Vagina (tissue), 2 donors: Measurements from ENCODE around the gene HIGD2A. TPM values are rescaled to one million over a fixed set of nuclear protein-coding genes. Genes with fewer than 3 reads are reported as not detected.

Source experiments
- DNase-seq, 2 donors: peaks; one replicate each; pipeline ENCODE4 v3.0.0-alpha.2; 2017; ENCODE audit errors: extremely low spot score in 2 of 2
- H3K27ac ChIP-seq: fragments of 200-600 bp; sonication (generic); one replicate; pipeline ENCODE4 v1.5.1; 2019
- H3K27me3 ChIP-seq: fragments of 200-600 bp; sonication (generic); one replicate; pipeline ENCODE4 v1.5.1; 2019
- H3K36me3 ChIP-seq, 2 donors: fragments of 200-600 bp; sonication (generic); one replicate each; pipeline ENCODE4 v1.5.1; 2017 to 2019
- H3K4me1 ChIP-seq: fragments of 200-600 bp; sonication (generic); one replicate; pipeline ENCODE4 v1.5.1; 2019
- H3K4me3 ChIP-seq, 2 donors: fragments of 200-600 bp; sonication (generic); 1 replicate in 1 of 2; 2 replicates in 1 of 2; pipeline ENCODE4 v1.5.1; 2016 to 2019
- H3K9me3 ChIP-seq: fragments of 200-600 bp; sonication (generic); one replicate; pipeline ENCODE4 v1.5.1; 2019
- POLR2A ChIP-seq, 2 donors: fragments of 450-650 bp; IDR thresholded peaks; one replicate each; pipeline ENCODE4 v1.6.1; 2017; ENCODE audit warnings: antibody characterized with exemption in 2 of 2, mild to moderate bottlenecking in 2 of 2, moderate library complexity in 2 of 2
- POLR2AphosphoS5 ChIP-seq, 2 donors: sonication (generic); formaldehyde crosslinking; IDR thresholded peaks; one replicate each; pipeline ENCODE4 v1.9.0; 2017; ENCODE audit warnings: antibody characterized with exemption in 2 of 2, mild to moderate bottlenecking in 2 of 2, low read depth in 1 of 2; ENCODE audit not compliant: insufficient read depth in 1 of 2
- intact Hi-C: fragments of 100-400 bp; cut with DNase I; formaldehyde crosslinking; loops from one replicate; pipeline ENCODE4 v1.15.1; 2023
- total RNA-seq: library from RNA; depleted of rRNA; stranded (reverse); fragments of >200 nt; gene quantifications from one replicate; pipeline ENCODE4 v1.2.3, GENCODE V29; 2016
- TF ChIP-seq, protein P1 (sequence below), 3 experiments: fragments of 450-650 bp in 2 of 3; fragments of 200-600 bp in 1 of 3; sonication (generic) in 1 of 3; IDR thresholded peaks; one replicate each; pipeline ENCODE4 v1.5.1; 2017 to 2019; ENCODE audit warnings: antibody characterized with exemption in 3 of 3, mild to moderate bottlenecking in 2 of 3, moderate library complexity in 2 of 3

Gene HIGD2A
- total RNA-seq, 1 donor from 2014 or later = 124 TPM

DNA sequence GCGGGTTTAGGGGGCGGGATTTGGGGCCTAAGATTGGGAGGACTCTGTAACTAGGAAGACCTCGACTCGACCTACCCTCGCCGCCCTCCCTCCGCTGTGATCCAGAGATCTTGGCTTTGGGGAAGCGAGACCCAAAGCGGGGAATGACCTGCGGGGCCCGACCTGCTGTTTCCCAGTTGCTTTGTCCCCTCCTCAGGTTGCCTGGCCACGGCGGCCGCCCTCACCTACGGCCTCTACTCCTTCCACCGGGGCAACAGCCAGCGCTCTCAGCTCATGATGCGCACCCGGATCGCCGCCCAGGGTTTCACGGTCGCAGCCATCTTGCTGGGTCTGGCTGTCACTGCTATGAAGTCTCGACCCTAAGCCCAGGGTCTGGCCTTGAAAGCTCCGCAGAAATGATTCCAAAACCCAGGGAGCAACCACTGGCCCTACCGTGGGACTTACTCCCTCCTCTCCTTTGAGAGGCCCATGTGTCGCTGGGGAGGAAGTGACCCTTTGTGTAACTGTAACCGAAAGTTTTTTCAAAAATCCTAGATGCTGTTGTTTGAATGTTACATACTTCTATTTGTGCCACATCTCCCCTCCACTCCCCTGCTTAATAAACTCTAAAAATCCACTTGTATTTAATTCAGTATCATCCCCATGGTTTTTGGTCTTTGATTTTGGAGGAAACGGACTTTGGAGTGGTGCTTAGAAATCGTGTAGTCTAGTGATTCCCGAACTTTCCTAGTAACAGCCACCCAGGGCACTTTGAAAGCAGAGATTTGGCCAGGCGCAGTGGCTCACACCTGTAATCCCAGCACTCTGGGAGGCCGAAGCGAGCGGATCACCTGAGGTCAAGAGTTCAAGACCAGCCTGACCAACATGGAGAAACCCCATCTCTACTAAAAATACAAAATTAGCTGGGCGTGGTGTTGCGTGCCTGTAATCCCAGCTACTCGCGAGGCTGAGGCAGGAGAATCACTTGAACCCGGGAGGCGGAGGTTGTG is 878 bp downstream of the HIGD2A start:
- peak overlapping the region; percentile 76 to 84 for H3K4me3 ChIP-seq
- no peaks in the 10 kb centered on the region for H3K9me3 ChIP-seq
- peaks cover 0 to 52% of the 10 kb centered on the region in 2 donors for H3K36me3 ChIP-seq
- peaks cover 25% of the 10 kb centered on the region for H3K4me1 ChIP-seq
- H3K27me3 ChIP-seq = no peaks in the 10 kb centered on the region
- intact Hi-C loops = no loop called here
- DNase-seq = no peak
- peak; percentile 42 to 67 for TF ChIP-seq POLR2A (IDR thresholded peaks at IDR 0.05)
- peak in 1 of 2 donors; percentile 76 for TF ChIP-seq POLR2AphosphoS5 (IDR thresholded peaks at IDR 0.05; ENCODE audit: insufficient read depth in 1 of 2, low read depth in 1 of 2)
- TF ChIP-seq, protein P1, sequence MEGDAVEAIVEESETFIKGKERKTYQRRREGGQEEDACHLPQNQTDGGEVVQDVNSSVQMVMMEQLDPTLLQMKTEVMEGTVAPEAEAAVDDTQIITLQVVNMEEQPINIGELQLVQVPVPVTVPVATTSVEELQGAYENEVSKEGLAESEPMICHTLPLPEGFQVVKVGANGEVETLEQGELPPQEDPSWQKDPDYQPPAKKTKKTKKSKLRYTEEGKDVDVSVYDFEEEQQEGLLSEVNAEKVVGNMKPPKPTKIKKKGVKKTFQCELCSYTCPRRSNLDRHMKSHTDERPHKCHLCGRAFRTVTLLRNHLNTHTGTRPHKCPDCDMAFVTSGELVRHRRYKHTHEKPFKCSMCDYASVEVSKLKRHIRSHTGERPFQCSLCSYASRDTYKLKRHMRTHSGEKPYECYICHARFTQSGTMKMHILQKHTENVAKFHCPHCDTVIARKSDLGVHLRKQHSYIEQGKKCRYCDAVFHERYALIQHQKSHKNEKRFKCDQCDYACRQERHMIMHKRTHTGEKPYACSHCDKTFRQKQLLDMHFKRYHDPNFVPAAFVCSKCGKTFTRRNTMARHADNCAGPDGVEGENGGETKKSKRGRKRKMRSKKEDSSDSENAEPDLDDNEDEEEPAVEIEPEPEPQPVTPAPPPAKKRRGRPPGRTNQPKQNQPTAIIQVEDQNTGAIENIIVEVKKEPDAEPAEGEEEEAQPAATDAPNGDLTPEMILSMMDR (IDR thresholded peaks at IDR 0.05) = no peak
- H3K27ac ChIP-seq = peak overlapping the region; percentile 86

DNA sequence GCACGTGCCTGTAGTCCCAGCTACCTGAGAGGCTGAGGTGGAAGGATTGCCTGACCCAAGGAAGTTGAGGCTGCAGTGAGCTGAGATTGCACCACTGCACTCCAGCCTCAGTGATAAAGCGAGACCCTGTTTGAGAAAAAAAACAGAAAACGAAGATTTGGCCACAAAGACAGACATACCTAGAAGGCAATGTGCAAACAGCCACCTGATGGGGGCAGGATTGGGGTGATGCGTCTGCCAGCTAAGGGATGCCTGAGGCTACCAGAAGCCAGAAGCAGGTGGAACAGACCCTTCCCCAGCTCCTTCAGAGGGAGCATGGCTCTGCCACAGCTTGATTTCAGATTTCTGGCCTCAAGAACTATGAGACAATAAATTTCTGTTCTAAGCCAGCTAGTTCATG is 2.9 kb downstream of the HIGD2A start:
- DNase-seq = no peak
- Histone ChIP-seq H3K4me1 (peaks cover 24% of the 10 kb centered on the region), H3K4me3 (no peak overlapping the region), H3K36me3 (peaks cover 0 to 51% of the 10 kb centered on the region in 2 donors), H3K27ac (no peak overlapping the region), H3K9me3 (no peaks in the 10 kb centered on the region), H3K27me3 (no peaks in the 10 kb centered on the region)
- TF ChIP-seq POLR2A (IDR thresholded peaks at IDR 0.05) (no peak), POLR2AphosphoS5 (IDR thresholded peaks at IDR 0.05; ENCODE audit: insufficient read depth in 1 of 2, low read depth in 1 of 2) (no peak)
- TF ChIP-seq, protein P1 (IDR thresholded peaks at IDR 0.05) = no peak
- intact Hi-C loops = no loop called here

DNA sequence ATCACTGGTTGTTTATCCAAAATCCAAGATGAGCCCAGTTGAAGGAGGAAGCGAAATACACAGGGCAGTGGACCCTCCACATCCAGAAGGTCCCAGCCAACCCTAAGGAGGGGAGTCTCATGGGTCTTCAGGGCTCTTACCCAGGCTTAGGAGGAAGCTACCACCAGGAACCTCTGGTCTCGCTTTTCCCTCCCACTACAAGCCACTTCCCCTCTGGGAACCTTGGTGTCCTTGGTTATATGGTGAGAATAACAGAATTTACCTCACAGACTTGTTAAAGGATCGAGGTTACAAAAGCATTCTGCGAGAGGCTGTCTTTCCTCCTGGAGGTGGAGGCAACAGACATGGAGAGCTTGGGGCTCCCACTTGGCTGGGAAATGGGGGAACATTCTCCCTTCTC is 3.4 kb downstream of the HIGD2A start:
- H3K27ac ChIP-seq = no peak overlapping the region
- H3K27me3 ChIP-seq = no peaks in the 10 kb centered on the region
- H3K4me3 ChIP-seq = no peak overlapping the region
- H3K36me3 ChIP-seq = peaks cover 0 to 56% of the 10 kb centered on the region in 2 donors
- peaks cover 19% of the 10 kb centered on the region for H3K4me1 ChIP-seq
- intact Hi-C loops = no loop called here
- TF ChIP-seq, protein P1 (IDR thresholded peaks at IDR 0.05) = no peak
- TF ChIP-seq POLR2AphosphoS5 (IDR thresholded peaks at IDR 0.05; ENCODE audit: insufficient read depth in 1 of 2, low read depth in 1 of 2) = no peak
- no peak for TF ChIP-seq POLR2A (IDR thresholded peaks at IDR 0.05)
- H3K9me3 ChIP-seq = no peaks in the 10 kb centered on the region
- DNase-seq = no peak

DNA sequence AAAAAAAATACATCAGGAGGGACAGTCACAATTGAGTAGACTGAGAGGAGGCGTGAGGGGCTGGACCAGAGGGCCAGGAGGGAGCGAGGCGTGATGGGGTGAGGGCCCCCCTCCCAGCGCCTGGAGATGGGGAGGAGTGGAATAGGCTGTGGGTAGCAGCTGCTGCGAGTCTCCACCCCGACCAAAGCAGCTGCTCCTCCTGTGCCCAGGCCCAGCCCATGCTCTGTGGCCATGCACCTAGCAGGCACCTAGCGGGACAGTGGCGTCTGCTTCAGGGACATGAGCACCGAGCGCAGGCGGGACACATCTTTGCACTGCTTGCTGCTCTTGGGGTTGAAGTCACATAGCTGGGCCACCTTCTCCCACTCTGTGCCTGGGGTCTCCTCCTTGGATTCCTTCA is 4.0 kb downstream of the HIGD2A start:
- no peaks in the 10 kb centered on the region for H3K27me3 ChIP-seq
- TF ChIP-seq, protein P1 (IDR thresholded peaks at IDR 0.05) = no peak
- TF ChIP-seq POLR2AphosphoS5 (IDR thresholded peaks at IDR 0.05; ENCODE audit: insufficient read depth in 1 of 2, low read depth in 1 of 2) = peak in 1 of 2 donors; percentile 17
- TF ChIP-seq POLR2A (IDR thresholded peaks at IDR 0.05) = no peak
- peaks cover 0 to 58% of the 10 kb centered on the region in 2 donors for H3K36me3 ChIP-seq
- H3K27ac ChIP-seq = no peak overlapping the region
- H3K9me3 ChIP-seq = no peaks in the 10 kb centered on the region
- no peak for DNase-seq
- intact Hi-C loops = no loop called here
- no peak overlapping the region for H3K4me3 ChIP-seq
- peaks cover 14% of the 10 kb centered on the region for H3K4me1 ChIP-seq

DNA sequence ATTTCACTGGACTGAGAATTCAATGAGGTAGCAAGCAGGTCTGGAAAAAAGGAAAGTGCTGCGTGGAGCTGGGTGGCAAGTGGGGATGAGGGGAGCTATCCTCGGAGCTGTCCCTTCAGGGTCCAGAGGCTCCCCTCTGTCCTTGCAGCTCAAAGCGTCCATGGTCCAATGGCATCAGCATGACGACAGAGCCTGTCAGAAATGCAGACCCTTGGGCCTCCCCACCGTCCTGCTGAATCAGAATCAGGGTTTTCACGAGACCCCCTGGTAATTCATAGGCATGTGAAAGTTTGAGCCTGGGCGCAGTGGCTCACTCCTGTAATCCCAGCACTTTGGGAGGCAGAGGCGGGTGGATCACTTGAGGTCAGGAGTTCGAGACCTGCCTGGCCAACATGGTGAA is 5.5 kb downstream of the HIGD2A start:
- no peaks in the 10 kb centered on the region for H3K9me3 ChIP-seq
- intact Hi-C loops = no loop called here
- no peak overlapping the region for H3K4me3 ChIP-seq
- H3K4me1 ChIP-seq = peaks cover 8% of the 10 kb centered on the region
- TF ChIP-seq POLR2AphosphoS5 (IDR thresholded peaks at IDR 0.05; ENCODE audit: insufficient read depth in 1 of 2, low read depth in 1 of 2) (no peak), POLR2A (IDR thresholded peaks at IDR 0.05) (no peak)
- TF ChIP-seq, protein P1 (IDR thresholded peaks at IDR 0.05) = no peak
- no peak for DNase-seq
- H3K36me3 ChIP-seq = peaks cover 0 to 63% of the 10 kb centered on the region in 2 donors
- H3K27me3 ChIP-seq = no peaks in the 10 kb centered on the region
- H3K27ac ChIP-seq = no peak overlapping the region
